Germinal center (tissue), 1 donor: ENCODE data around the gene FGF14.
A peak's percentile ranks its signal among the peaks of the same experiment; 100 is the strongest.

Experiments
- DNase-seq: peaks from one replicate; pipeline ENCODE4 v3.0.0; 2012; ENCODE audit warnings: mixed read lengths, low spot score

The FGF14 gene

DNA sequence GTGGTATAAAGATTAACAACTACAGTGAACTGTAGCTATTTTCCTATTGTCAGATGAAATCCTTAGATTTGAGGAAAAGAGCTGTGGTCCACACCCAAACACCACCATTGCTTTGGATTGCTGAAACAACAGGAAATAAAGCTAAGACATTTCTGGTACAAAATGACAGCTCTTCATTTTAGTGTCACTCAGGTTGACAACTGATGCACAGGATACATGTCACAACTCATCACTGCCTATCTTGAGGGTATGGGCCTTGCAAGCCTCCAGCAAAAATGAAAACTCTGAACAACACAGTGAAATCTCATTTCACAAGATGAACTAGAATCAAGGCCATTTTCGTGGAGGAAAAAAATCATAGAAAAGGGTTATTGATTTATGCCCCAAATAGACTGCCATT is 609.7 kb downstream of the FGF14 start:
- DNase-seq, result no peak

DNA sequence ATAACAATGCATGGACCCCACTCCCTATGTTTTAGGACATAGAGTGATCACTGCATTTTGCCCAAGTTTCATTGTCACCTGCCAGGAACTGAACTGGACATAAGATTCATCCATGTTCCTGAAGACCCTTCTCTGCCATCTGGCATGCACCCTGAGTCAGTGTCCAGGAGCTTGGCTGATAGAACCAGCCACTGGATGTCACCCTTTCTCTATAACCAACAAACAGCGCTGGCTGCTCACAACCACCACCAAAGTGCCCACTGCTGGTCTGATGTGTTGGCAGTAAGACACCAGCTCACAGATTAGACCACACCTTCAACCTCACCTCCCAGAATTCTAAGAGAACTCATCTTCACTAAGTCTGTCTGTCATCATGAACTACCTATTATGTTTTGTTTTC is 616.0 kb downstream of the FGF14 start:
- peak; percentile 4 for DNase-seq

DNA sequence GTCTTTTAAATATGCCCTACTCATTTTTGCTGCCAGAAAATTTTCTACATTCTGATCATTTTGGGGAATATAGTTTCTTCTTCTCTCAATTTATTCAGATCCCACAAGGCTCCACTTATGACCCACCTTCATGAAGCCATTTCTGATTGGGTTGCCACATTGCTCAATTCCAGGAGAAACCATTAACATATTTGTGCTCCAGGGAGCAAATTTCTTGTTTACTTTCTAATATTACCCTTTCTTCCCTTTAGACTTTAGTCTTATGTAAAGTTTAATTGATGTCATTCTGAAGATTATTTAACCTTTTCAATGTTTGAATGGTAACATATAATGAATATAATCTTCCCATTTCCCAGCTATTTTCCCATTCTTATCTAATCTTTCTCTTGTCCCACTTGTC is 617.5 kb downstream of the FGF14 start:
- no peak for DNase-seq

DNA sequence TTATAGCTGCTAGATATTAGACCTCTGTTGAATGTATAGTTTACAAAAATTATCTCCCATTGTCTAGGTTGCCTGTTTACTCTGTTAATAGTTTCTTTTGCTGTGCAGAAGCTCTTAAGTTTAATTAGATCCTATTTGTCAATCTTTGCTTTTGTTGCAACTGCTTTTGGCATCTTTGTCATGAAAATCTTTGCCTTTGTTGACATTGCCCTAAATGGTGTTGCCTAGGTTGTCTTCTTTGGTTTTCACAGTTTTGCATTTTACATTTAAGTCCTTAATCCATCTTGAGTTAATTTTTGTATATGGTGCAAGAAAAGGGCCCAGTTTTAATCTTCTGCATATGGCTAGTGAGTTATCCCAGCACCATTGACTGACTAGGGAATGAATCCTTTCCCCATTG is 618.3 kb downstream of the FGF14 start:
- DNase-seq, result no peak

DNA sequence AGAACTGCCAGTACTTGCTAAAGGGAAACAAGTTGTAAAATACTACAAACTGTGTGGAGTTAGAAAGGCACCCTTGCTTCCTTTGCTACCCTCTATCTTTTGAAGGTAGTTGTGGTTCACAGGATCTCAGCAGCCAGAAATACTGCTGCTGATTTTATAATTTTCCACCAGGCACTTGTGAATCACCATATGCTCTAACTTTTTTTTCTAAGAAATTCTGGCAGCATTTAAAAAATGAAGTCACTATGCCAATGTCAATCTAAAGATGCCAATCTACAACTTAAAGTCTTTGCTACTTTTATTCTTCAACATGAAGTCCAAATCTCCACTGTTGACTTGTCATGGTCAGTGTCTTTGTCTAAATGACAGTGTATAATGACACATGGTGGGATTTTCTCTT is 621.6 kb downstream of the FGF14 start:
- DNase-seq, result no peak

DNA sequence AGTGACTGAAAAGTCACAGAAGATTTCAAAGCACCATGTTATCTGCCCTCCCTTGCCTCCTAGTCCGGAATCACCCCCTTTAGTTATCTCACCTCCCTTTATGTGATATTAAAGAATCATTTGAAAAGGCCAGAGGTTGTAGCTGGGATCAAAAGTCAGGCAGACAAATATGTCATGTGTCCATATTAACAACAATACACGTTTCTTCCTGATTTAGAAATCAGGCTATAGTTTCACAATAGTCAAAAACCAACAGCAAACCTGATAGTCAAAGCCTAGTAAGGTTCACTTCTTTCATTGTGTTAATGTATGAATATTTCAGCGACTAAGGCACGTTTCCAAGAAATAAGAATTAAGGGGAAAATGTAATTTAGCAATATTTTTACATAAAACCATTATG is 622.7 kb downstream of the FGF14 start:
- no peak for DNase-seq

DNA sequence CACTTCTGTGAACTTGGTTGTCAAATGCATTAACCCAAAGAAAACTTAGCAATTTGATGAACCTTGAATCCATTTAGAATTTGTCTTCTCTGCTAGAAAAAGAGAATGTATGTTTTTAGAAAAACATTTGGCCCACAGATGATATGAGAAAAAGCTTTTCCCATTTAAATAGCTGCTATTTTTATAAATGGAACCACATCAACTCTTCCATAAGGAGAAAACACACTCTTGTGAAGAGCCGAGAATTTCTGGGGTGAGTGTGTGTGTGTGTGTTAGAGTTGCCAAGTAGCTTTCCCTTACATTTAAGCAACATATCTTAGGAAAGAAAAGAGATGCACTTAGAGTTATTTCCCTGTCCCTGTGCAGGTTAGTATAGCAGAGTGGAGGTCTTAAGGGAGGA is 626.6 kb downstream of the FGF14 start:
- no peak for DNase-seq

DNA sequence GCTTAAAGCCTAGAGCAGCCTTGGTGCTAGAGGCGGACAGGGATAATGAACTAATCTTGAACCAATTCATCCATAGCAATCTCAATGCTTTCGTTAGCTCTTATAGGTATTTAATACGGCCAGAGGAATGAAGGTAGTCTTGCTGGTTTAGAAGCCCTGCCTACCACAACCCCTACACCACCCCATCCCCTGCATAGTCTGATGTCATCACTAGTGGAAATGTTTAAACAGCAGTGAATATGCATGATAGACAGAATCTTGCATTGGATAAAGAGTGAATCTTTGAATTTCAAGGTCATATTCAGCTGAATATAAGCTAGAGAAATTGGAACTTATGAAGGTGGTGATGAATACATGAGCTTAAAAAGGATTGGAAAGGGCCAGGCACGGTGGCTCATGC is 627.5 kb downstream of the FGF14 start:
- DNase-seq, result no peak

DNA sequence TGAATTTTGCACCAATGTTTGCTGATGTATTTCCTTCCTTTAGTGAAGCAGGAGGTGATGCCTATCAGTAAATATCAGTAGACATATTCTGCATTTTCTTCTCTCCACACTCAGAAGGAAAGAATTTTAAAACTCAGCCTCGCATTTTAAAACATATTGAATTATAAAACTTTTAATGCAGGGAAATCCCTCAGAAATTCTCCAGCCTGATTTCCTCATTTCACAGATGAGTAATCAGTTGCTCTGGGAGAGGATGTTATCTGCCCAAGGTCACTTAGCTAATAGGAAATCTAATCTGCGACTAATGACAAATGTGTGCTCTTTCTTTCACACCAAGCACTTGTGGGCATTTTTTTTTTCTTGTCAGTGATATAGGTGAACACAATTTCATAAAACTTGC is 628.8 kb downstream of the FGF14 start:
- no peak for DNase-seq

DNA sequence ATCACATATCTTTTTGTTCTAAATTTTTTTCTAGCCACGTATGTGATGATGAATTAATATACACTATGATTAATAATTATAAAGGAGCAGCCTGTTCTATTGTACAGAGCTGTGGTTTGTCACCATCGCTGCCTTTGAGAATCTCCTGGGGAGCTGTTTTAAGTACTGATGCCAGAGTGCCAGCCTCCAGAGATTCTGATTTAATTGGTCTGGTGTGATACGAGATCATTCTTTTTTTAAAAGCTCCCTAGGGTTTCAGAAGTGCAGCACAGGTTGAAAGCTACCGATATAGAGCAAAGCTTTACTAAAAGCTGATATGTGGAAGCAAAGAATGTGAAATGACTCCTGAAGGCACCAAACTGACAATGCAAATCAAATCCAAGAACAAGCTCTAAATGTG is 634.7 kb downstream of the FGF14 start:
- no peak for DNase-seq

DNA sequence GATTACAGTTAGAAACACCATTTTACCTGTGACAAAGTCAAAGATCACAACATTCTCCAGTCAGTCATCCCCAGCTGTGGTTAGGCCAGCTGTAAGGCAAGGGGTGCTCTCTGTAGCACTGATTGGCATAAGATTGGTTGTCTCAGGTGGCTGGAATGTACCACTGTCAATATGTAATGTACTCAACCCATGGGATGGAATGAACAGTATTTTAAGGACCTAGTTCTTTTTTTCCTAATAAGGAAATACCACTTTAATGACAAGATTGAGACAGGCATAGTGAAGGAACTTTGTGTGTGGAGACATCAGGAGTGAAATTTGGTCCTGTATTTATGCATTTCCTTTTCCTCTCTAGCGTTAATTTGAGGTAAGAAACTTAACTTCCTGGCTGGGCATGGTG is 638.7 kb downstream of the FGF14 start:
- no peak for DNase-seq

DNA sequence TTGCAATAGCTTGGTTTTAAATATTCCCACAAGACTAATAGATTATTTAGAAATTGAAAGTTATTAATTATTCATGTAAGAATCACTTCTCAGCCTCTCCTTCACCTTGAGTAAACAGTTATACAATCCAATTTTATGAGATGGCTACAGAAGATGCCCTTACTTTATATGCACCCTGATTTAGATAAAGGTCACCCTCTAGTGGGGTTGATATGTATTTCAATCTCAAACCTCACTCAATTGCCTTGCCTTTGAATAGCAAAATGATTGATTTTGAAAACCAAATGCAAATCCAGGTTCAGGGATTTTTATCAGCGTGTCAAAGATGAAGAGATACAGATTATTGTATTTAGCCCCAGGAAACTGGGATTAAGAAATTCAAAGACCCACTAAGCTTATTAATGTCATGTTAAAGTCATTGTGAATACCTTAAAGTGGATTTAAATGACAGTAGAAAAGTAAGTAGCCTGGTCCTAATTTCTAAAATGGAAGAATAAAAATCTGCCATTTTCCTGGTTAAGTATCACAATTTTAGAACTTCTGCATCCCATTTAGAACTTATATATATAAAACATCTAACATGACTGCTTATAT is 644.3 kb downstream of the FGF14 start:
- peak; percentile 4 for DNase-seq

DNA sequence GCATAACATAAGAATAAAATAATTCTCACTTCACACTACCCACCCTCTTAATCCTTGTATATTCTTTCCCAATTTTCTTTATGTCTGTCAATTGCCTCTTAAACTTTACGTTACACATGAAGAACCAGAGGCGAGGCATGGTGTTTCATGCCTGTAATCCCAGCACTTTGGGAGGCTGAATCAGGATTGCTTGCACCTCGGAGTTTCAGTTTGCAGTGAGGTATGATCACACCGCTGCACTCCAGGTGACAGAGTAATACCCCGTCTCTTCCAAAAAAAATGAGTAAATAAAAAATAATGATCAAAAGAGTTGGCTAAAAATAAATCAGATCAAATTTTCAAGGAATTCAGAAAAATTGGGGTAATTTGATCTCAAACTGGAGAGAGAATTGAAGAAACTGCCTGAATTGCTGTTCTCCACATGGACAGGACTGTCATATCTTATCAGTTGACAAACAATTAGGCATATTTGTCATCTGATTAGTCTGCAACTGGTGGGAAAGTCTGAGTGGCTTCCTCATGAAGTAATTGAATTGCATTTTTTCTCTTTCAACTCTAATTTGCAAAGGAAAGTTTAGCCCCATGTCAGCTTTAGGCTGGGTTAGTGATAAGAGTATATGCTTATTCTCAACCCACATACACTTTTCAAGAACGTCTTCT is 646.5 kb downstream of the FGF14 start:
- no peak for DNase-seq

DNA sequence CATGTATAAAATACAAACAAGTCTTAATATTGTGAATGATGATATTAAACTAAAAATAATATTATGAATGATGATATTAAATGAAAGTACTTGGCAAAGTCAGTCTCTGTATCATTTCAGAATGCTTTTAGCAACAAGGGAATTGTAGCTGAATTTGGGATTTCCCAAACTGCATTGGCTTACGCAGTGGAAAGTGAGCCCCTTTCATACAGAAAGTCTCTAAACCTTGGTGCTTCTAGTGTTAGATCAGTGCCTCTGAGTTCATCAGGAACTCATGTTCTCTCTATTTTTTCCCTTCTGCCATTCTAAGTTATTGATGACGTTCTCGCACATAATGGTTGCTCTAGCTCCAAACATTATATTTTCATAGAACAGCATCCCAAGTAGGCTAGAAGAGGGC is 649.4 kb downstream of the FGF14 start:
- DNase-seq, result no peak

DNA sequence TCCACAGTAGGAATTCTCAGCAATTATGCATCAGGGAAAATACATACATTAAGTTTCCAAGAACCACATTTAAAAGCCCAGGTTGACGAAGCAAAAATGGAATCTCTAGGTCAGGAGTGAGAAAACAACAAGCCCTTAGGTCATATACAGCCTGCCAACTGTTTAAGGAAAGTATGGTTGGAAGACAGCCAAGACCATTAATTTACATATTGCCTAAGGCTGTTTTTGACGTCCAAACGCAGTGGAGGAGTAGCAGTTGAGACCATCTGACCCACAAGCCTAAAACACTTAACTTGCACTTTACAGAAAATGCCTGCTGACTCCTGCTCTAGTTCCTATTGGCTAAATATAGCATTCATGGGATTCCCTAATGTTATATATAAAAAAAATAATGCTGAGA is 650.4 kb downstream of the FGF14 start:
- DNase-seq, result no peak

DNA sequence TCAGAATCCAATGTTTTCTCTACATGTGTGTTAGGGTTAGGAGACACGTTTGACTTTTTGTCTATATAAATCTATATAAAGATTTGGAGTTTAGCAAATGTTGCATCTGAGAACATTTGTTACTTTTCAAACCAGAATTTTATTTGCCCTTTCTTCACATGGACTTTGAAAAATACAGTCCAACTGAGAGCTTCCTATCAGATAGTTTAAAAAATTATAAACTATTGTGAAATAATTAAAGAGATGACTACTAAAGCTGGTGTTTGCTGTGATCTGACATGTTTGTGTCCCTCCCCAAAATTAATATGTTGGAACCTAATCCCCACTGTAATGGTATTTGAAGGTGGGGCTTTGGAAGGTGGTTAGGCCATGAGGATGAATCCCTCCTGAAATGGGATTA is 652.3 kb downstream of the FGF14 start:
- DNase-seq, result no peak

DNA sequence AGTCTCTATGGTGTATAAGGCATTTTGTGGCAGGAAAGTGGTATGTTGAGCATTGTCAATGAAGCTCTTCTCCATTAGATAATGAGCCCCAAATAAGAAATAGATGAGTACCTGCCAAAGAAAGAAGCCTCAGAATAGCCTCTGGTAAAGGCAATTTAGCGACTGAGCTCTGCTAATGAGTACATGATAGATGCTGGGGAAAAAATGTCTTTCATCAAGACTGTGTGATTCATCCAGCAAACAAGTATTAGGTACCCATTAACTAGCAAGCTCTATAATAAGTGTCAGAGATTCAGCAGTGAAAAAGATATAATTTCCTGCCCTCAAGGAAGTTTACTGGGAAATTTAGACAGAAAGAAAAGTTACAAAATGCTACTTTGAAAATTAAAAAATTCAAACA is 654.8 kb downstream of the FGF14 start:
- DNase-seq, result no peak

DNA sequence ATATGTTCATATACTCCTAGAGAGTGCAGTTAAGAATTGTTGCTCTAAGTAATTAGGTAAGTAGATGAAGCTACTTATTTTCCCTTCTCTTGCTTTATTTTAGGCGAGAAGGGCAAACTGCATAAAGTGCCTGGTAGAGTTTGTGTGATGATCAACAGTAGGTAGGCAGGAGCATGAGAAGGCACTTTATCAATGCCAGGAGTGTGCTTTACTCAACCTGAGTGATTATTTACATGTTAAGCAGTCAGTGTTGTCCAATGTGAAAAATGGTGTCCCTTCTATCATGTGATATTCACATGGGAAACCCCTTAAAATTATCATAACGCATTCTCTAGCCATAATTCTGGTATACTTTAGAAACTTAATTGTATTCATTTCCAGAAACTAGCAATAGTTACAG is 655.3 kb downstream of the FGF14 start:
- DNase-seq, result no peak

DNA sequence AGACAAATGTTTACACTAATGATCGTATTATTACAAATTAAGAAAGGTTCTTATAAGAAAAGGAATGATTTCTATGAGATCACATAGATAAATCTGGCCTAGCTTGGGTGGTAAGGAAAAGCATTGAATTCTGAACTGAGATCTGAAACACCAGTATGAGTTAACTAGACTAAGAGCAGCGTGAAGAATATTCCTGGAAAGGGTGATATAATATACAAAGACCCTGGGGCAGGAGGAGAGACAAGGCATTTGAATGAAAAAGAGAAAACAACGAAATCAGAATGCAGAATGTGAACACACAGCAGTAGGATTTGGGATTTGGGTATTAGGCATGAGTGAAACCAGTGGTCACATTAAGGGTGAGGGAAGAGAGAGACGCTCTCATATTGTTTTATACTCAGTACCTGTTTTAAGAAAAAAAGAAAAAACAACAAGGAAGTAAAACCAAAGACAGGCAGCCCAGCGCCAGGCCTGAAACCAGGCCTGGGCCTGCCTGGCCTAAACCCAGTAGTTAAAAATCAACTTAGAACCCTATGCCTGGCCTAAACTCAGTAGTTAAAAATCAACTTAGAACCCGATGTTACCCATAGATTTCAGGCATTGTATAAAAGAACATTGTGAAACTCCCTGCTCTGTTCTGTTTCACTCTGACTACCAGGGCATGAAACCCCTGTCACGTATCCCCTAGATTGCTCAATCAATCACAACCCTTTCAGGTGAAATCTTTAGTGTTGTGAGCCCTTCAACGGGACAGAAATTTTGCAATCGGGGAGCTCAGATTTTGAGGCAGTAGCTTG is 662.3 kb downstream of the FGF14 start:
- DNase-seq, result no peak

DNA sequence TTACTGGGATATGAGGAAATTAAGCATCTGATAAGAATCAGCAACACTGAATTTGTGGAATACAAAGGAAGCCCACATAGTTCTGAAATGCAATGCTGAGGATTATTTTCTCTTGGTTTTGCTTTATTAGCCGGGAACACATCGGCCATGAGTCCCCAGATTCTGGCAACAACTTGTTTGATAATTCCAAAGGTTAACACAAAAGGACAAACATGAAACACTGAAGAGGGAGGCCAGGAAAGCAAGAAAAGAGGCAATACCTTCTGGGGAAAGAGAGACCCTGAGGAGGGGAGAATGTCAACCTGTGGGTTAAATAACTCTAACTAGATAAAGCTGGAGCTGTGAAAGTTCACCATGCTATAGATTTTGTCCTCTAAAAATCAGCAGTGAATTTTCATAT is 663.5 kb downstream of the FGF14 start:
- DNase-seq, result no peak

DNA sequence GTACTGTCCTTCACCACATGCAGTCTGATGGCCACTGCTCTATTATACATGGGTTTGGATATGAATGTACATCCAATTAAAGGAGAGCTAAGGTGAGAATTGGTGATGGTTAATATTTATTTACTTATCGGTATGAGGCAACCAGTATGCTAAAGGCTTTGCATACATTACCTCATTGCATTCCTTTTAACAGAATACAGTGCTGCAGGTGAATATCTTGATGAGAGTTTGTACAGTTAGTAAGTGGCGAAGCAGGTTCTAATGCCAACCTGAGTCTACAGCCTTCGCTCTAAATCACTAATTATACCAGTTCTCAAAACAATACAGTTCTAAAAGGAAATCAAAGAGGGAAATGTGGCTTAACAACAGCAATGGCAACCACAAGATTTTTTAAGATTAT is 665.3 kb downstream of the FGF14 start:
- no peak for DNase-seq

DNA sequence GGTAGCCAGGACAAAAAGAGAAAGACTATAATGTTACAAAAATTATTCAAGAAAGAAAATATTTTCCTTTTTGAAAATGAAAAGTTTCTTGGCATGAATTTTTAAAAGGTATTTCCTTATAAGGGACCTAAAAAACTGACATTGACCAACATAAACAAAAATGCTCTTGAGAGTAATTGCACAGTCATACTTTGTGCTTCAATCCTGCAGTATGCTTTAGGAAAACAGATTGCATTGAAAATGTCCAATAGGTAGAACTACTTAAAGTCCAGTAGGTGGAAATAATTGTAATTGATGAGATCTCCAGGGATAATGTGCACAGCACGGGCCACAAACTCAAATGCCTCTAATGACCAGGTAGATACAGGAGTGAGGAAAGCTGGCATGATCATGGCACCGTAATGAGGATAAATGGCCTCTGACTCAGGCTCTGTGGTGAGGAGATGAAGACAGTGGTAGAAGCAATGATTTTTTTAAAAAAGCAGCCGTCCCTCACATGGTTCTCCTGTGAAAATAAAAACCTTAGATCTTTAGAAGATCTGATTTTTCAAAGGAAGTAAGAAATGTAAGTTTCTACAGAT is 671.3 kb downstream of the FGF14 start:
- no peak for DNase-seq

DNA sequence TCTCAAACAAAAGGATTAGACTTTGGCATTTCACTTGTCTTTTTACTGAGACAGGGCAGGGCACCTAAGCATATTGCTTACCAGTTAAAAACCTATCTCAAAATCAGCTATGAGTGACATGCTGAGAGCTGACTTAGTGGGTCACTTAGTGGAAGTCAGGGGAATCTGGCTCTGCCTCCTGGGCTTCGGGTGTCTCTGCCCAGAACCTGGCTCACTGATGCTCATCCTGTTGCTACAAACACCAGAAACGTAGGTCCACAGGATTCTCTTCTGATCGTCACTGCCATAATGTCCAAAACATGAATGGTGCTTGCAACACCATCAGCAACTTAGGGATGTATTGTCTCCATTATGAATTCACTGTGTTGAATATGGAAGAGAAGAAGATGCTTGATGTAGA is 673.2 kb downstream of the FGF14 start:
- no peak for DNase-seq
